Activated T-cell treated with anti-CD3 and anti-CD28 coated beads, Interleukin-2, amount 50 U/mL, for 1 hour (primary cell): ENCODE data around the gene SLC19A1.
"Not testable (repeated sequence)": the region's sequence is repeated elsewhere in the genome, so short reads cannot be mapped to it uniquely, and the experiment has no call there.

Experiments used
- DNase-seq: peaks from one replicate; pipeline ENCODE4 v3.0.0-alpha.2; 2020

SLC19A1 gene

GRCh38 chr21:45576838-45577737 lies 34.8 kb upstream of the SLC19A1 start:
- DNase-seq = no peak

- DNase-seq = no peak
Measured at GRCh38 chr21:45575993-45576837, 34.0 kb upstream of the SLC19A1 start.

- DNase-seq = no peak
Measured at GRCh38 chr21:45575304-45575992, 33.2 kb upstream of the SLC19A1 start.

GRCh38 chr21:45574691-45575090 lies 32.5 kb upstream of the SLC19A1 start:
- no peak for DNase-seq

GRCh38 chr21:45574081-45574501 lies 31.9 kb upstream of the SLC19A1 start:
- no peak for DNase-seq

- no peak for DNase-seq
Measured at GRCh38 chr21:45573452-45574035, 31.3 kb upstream of the SLC19A1 start.

GRCh38 chr21:45572783-45573451 lies 30.7 kb upstream of the SLC19A1 start:
- DNase-seq = no peak

GRCh38 chr21:45572231-45572630 lies 30.0 kb upstream of the SLC19A1 start:
- no peak for DNase-seq

- DNase-seq = no peak
Measured at GRCh38 chr21:45571641-45572040, 29.4 kb upstream of the SLC19A1 start.

GRCh38 chr21:45570826-45571601 lies 28.8 kb upstream of the SLC19A1 start:
- DNase-seq = no peak

- no peak for DNase-seq
Measured at GRCh38 chr21:45570071-45570470, 27.8 kb upstream of the SLC19A1 start.

- DNase-seq = no peak
Measured at GRCh38 chr21:45568383-45568782, 26.1 kb upstream of the SLC19A1 start.

- not testable (repeated sequence) for DNase-seq
Measured at GRCh38 chr21:45564137-45564536, 21.9 kb upstream of the SLC19A1 start.

GRCh38 chr21:45562965-45563364 lies 20.7 kb upstream of the SLC19A1 start:
- DNase-seq = no peak

GRCh38 chr21:45562402-45562801 lies 20.2 kb upstream of the SLC19A1 start:
- DNase-seq = no peak

GRCh38 chr21:45561241-45561640 lies 19.0 kb upstream of the SLC19A1 start:
- not testable (repeated sequence) for DNase-seq

- DNase-seq = peak; percentile 5
Measured at GRCh38 chr21:45560106-45561021, 18.1 kb upstream of the SLC19A1 start.

- DNase-seq = peak; percentile 2
Measured at GRCh38 chr21:45559216-45560105, 17.2 kb upstream of the SLC19A1 start.
